Gastroesophageal sphincter (tissue), 4 donors: ENCODE data around the gene KCTD19. TPM values are rescaled to one million over a fixed set of nuclear protein-coding genes. Genes with fewer than 3 reads are reported as not detected.
A peak's percentile ranks its signal among the peaks of the same experiment; 100 is the strongest.

ENCODE experiments used
- ATAC-seq: fragments of 150-250 bp; one replicate; pipeline ENCODE4 v1.9.1; 2016; ENCODE audit warnings: mild to moderate bottlenecking, moderate library complexity
- H3K27ac ChIP-seq, 4 donors: fragments of 200-600 bp; sonication (generic) in 3 of 4; 1 replicate in 3 of 4; 2 replicates in 1 of 4; pipeline ENCODE4 v1.5.1; 2016 to 2019
- H3K27me3 ChIP-seq: fragments of 200-600 bp; sonication (generic); one replicate; pipeline ENCODE4 v1.5.1; 2019
- H3K36me3 ChIP-seq, 2 donors: fragments of 200-600 bp; sonication (generic); one replicate each; pipeline ENCODE4 v1.5.1; 2019; ENCODE audit warnings: control low read depth in 1 of 2
- H3K4me1 ChIP-seq, 3 donors: fragments of 200-600 bp; sonication (generic); 1 replicate in 2 of 3; 2 replicates in 1 of 3; pipeline ENCODE4 v1.5.1; 2016 to 2019; ENCODE audit warnings: control low read depth in 2 of 3
- H3K4me3 ChIP-seq, 2 donors: fragments of 200-600 bp; sonication (generic); one replicate each; pipeline ENCODE4 v1.5.1; 2019; ENCODE audit warnings: mild to moderate bottlenecking in 1 of 2, moderate library complexity in 1 of 2
- H3K9me3 ChIP-seq, 3 donors: fragments of 200-600 bp; sonication (generic); one replicate each; pipeline ENCODE4 v1.5.1; 2017 to 2019; ENCODE audit warnings: control low read depth in 2 of 3
- EP300 ChIP-seq: sonication (generic); formaldehyde crosslinking; IDR thresholded peaks from one replicate; pipeline ENCODE4 v1.6.1; 2017; ENCODE audit warnings: antibody characterized with exemption, mild to moderate bottlenecking
- POLR2A ChIP-seq, 2 donors: fragments of 450-650 bp; IDR thresholded peaks; one replicate each; pipeline ENCODE4 v1.6.1; 2017; ENCODE audit warnings: antibody characterized with exemption in 2 of 2, mild to moderate bottlenecking in 2 of 2, moderate library complexity in 1 of 2
- POLR2AphosphoS5 ChIP-seq: sonication (generic); formaldehyde crosslinking; IDR thresholded peaks from one replicate; pipeline ENCODE4 v1.6.1; 2017; ENCODE audit warnings: antibody characterized with exemption
- WGBS, 2 donors: methylation state at CpG; one replicate each; pipeline ENCODE4 v1.1.5; 2018; ENCODE audit warnings: low coverage in 1 of 2; 5-methylcytosine and 5-hydroxymethylcytosine counted together
- total RNA-seq, 4 donors: library from RNA; depleted of rRNA; stranded (reverse); fragments of >200 nt; gene quantifications; one replicate each; pipeline ENCODE4 v1.1.0, GENCODE V29; 2016
- TF ChIP-seq, protein P1 (sequence below), 4 experiments: fragments of 200-600 bp in 2 of 4; fragments of 450-650 bp in 2 of 4; sonication (generic) in 1 of 4; IDR thresholded peaks; one replicate each; pipeline ENCODE4 v1.5.1; 2017 to 2019; ENCODE audit warnings: antibody characterized with exemption in 4 of 4, mild to moderate bottlenecking in 2 of 4, moderate library complexity in 2 of 4

Gene KCTD19
- total RNA-seq, 4 donors from 2014 or later = 0.13 to 0.19 TPM; not detected in 2

DNA sequence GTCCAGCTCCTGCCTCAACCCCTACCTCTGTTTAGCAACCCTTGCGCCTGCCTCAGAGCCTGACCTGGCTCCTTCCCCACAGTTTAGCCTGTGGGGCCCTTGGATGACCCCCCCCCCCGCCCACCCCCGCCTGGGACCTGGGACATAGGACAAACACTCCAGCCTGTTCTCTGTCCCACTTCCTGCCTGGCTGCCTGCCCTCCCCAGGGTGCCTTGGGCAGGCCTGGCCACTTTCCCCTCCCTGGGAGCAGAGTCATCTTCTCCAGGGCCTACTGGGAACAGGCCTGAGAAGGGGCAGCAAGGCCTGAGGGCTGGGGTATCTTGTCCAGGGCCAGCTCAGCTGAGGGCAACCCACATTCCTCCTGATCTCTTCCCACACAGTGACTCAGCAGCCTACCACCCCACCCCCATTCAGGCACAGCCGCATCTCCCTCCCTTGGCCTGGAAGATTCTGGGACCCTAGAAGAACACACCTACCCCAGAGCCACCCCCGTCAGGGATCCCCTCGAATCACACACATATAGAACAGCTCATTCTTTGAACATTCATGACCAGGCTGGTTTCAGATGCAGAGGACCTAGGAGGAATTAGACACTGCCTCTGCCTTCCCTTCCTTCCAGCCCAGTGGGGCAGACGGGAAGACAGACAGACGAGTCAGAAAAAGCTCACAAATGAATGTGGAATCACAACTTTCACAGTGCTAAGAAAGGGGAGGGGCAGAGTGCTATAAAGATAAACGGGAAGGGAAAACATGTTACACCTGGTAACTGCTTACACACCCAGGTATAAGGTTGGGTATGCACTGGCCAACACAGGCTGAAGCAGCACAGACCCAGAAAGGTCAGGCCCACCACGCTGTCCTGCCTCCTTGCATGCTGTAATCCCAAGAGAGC, 85.3 kb downstream of the KCTD19 start:
- Histone ChIP-seq H3K9me3 (no peaks in the 10 kb centered on the region), H3K27me3 (no peaks in the 10 kb centered on the region), H3K4me3 (no peak overlapping the region), H3K36me3 (peaks cover 0 to 36% of the 10 kb centered on the region in 2 donors), H3K27ac (peak overlapping the region in 3 of 4 donors; percentile 30 to 67 (median 60)), H3K4me1 (peaks cover 0 to 60% (median 29%) of the 10 kb centered on the region in 3 donors)
- TF ChIP-seq POLR2AphosphoS5 (no peak), EP300 (no peak), POLR2A (IDR thresholded peaks at IDR 0.05) (no peak)
- TF ChIP-seq, protein P1, sequence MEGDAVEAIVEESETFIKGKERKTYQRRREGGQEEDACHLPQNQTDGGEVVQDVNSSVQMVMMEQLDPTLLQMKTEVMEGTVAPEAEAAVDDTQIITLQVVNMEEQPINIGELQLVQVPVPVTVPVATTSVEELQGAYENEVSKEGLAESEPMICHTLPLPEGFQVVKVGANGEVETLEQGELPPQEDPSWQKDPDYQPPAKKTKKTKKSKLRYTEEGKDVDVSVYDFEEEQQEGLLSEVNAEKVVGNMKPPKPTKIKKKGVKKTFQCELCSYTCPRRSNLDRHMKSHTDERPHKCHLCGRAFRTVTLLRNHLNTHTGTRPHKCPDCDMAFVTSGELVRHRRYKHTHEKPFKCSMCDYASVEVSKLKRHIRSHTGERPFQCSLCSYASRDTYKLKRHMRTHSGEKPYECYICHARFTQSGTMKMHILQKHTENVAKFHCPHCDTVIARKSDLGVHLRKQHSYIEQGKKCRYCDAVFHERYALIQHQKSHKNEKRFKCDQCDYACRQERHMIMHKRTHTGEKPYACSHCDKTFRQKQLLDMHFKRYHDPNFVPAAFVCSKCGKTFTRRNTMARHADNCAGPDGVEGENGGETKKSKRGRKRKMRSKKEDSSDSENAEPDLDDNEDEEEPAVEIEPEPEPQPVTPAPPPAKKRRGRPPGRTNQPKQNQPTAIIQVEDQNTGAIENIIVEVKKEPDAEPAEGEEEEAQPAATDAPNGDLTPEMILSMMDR (IDR thresholded peaks at IDR 0.05) = no peak
- 51 to 53% methylated on average over 4 to 5 of the region's 10 CpGs for WGBS, 2 donors
- ATAC-seq = no peak

DNA sequence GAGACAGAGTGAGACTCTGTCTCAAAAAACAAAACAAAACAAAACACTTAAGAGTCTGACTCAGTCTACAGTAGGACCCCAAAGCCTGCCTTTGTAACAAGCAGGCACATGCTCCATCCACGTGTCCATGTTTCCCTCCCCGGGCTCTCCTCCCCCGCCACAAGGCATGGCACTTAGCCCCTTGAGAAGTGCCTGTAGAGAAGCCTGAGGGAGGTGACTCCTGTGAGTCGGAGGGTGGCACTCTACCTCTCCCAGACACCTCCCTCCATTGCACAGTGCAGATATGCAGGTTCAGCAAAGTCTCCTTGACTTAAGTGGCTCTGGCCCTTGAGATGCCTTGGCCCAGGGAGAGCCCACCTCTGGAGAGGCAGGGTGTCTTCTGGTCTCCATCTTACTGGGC, 86.0 kb downstream of the KCTD19 start:
- Histone ChIP-seq H3K36me3 (peaks cover 0 to 44% of the 10 kb centered on the region in 2 donors), H3K27ac (peak overlapping the region in 3 of 4 donors; percentile 30 to 67 (median 60)), H3K4me1 (peaks cover 0 to 52% (median 25%) of the 10 kb centered on the region in 3 donors), H3K4me3 (no peak overlapping the region), H3K27me3 (no peaks in the 10 kb centered on the region), H3K9me3 (no peaks in the 10 kb centered on the region)
- no peak for ATAC-seq
- TF ChIP-seq EP300 = no peak
- no peak for TF ChIP-seq POLR2AphosphoS5
- TF ChIP-seq, protein P1 (IDR thresholded peaks at IDR 0.05) = no peak
- TF ChIP-seq POLR2A (IDR thresholded peaks at IDR 0.05) = no peak
- 83 to 92% methylated on average over 1 to 4 of the region's 4 CpGs for WGBS, 2 donors

Other genes with a start within 250 kb of the KCTD19 start
- gene PHAF1, start 216.8 kb downstream of the KCTD19 start, total RNA-seq = 10 to 100 TPM; 10.9 to 20.4 (median 13.3) TPM
- 10 to 100 TPM; 16.3 to 33.6 (median 23.1) TPM for gene B3GNT9, start 175.7 kb downstream of the KCTD19 start, total RNA-seq
- gene TRADD, start 166.8 kb downstream of the KCTD19 start, total RNA-seq = 10 to 100 TPM; 26.1 to 39.7 (median 28.9) TPM
- gene FBXL8, start 166.8 kb downstream of the KCTD19 start, total RNA-seq = 10 to 100 TPM in 3 of 4 donors, 1 to 10 TPM in 1; 6.9 to 18.8 (median 14.2) TPM
- 100 to 1,000 TPM in 1 of 4 donors, 10 to 100 TPM in 2, 1 to 10 TPM in 1; 7.7 to 110 (median 59.4) TPM for gene HSF4, start 162.0 kb downstream of the KCTD19 start, total RNA-seq
- gene NOL3, start 156.2 kb downstream of the KCTD19 start, total RNA-seq = 10 to 100 TPM; 23.0 to 78.9 (median 49.9) TPM
- 10 to 100 TPM in 2 of 4 donors, 1 to 10 TPM in 2; 6.7 to 37.4 (median 19.2) TPM for gene MATCAP1, start 142.8 kb downstream of the KCTD19 start, total RNA-seq
- gene EXOC3L1, start 136.6 kb downstream of the KCTD19 start, total RNA-seq = 1 to 10 TPM; 1.6 to 6.1 (median 2.6) TPM
- gene E2F4, start 134.6 kb downstream of the KCTD19 start, total RNA-seq = 10 to 100 TPM; 55.0 to 89.8 (median 76.2) TPM
- gene ELMO3, start 127.6 kb downstream of the KCTD19 start, total RNA-seq = 1 to 10 TPM in 2 of 4 donors, under 1 TPM in 2; 0.15 to 3.9 (median 1.3) TPM
- gene TMEM208, start 99.6 kb downstream of the KCTD19 start, total RNA-seq = 10 to 100 TPM; 15.4 to 34.7 (median 30.7) TPM
- gene FHOD1, start 79.3 kb downstream of the KCTD19 start, total RNA-seq = 10 to 100 TPM in 3 of 4 donors, 1 to 10 TPM in 1; 9.7 to 15.5 (median 12.9) TPM
- under 1 TPM; 0.13 to 0.93 (median 0.21) TPM for gene SLC9A5, start 77.8 kb downstream of the KCTD19 start, total RNA-seq
- gene PLEKHG4, start 47.2 kb downstream of the KCTD19 start, total RNA-seq = 10 to 100 TPM in 1 of 4 donors, 1 to 10 TPM in 3; 3.0 to 14.4 (median 6.1) TPM
- under 1 TPM in 1 of 4 donors, not detected in 3; 0.27 TPM for gene LRRC36, start 74 bp upstream of the KCTD19 start, total RNA-seq
- 100 to 1,000 TPM in 1 of 4 donors, 10 to 100 TPM in 3; 14.8 to 111 (median 55.0) TPM for gene TPPP3, start 66.8 kb upstream of the KCTD19 start, total RNA-seq
- gene ZDHHC1, start 89.7 kb upstream of the KCTD19 start, total RNA-seq = 10 to 100 TPM in 3 of 4 donors, 1 to 10 TPM in 1; 7.5 to 26.7 (median 17.3) TPM
- 1 to 10 TPM in 1 of 4 donors, under 1 TPM in 2, not detected in 1; 0.19 to 2.1 (median 0.27) TPM for gene HSD11B2, start 104.4 kb upstream of the KCTD19 start, total RNA-seq
- gene ATP6V0D1, start 154.4 kb upstream of the KCTD19 start, total RNA-seq = 100 to 1,000 TPM in 2 of 4 donors, 10 to 100 TPM in 2; 94.2 to 145 (median 110) TPM
- gene AGRP, start 156.8 kb upstream of the KCTD19 start, total RNA-seq = not detected
- gene RIPOR1, start 202.1 kb upstream of the KCTD19 start, total RNA-seq = 100 to 1,000 TPM in 1 of 4 donors, 10 to 100 TPM in 3; 43.3 to 112 (median 64.9) TPM
- gene CTCF, start 235.8 kb upstream of the KCTD19 start, total RNA-seq = 10 to 100 TPM; 26.4 to 44.8 (median 41.4) TPM